ENCODE results near the gene RHOV. TPM values are rescaled to one million over a fixed set of nuclear protein-coding genes. Genes with fewer than 3 reads are reported as not detected.
A peak's percentile ranks its signal among the peaks of the same experiment; 100 is the strongest.

The RHOV gene
- total RNA-seq, 4 donors from 2014 or later = 0.39 to 0.60 TPM; not detected in 2

DNA sequence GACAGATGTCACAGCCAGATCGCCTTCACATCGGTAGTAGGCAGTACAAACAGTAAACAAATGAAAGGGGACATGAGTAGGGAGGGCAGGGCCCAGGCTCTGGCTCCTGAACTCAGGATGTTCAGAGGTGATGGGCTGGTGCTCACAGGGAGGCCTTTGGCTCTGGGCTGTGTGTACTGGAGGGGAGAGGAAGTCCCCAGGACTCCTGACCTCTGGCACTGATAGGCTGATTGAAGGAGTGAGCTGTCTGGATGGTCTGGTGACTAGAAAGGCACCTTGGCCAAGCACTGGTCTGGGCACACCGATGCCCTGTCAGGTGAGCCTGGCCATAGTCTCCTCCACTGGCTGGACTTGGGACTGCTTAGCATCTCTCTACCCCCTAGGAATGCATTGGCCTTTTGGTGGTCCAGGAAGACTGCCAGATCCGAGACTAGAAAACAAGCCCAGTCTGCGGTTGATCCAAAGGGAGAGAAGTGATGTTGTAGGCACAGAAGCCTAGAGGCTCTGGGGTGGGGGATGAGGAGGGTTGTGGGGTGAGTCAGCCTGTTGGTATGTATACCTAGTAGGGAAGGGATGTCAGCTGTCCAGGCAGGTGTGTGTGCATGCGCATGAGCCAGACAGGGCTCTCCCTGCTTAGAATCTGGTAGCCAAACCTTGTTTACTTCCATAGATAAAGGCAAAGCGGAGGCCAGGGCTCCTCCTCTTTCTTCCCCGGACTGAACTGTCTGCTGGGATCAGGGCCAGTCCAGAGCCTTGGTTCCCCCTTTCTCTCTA lies 28.3 kb downstream of the RHOV start:
- 82 to 88% methylated on average over 8 of the region's 8 CpGs for WGBS, 2 donors
- DNase-seq (ENCODE audit: low spot score in 2 of 2) = no peak
- H3K4me1 ChIP-seq = peaks cover 0 to 20% (median 11%) of the 10 kb centered on the region in 4 donors
- peaks cover 0 to 30% of the 10 kb centered on the region in 2 donors for H3K27me3 ChIP-seq
- H3K36me3 ChIP-seq = no peaks in the 10 kb centered on the region
- H3K9me3 ChIP-seq = no peaks in the 10 kb centered on the region
- TF ChIP-seq POLR2A (IDR thresholded peaks at IDR 0.05) = no peak
- TF ChIP-seq CTCF (IDR thresholded peaks at IDR 0.05) = no peak
- no peak for TF ChIP-seq EP300 (IDR thresholded peaks at IDR 0.05)
- peak overlapping the region in 1 of 4 donors; percentile 3 for H3K4me3 ChIP-seq
- peak overlapping the region in 1 of 4 donors; percentile 78 for H3K27ac ChIP-seq

DNA sequence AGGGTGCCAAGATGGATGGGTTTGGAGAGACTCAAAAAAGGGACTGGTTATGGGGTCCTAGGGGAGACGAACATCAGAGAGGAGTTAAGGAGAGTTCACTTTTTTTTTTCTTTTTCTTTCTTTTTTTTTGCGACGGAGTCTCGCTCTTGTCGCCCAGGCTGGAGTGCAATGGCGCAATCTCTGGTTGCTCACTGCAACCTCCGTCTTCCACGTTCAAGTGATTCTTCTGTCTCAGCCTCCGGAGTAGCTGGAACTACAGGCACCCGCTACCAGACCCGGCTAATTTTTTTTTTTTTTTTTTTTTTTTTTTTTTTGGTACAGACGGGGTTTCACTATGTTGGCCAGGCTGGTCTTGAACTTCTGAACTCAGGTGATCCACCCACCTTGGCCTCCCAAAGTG lies 29.0 kb downstream of the RHOV start:
- Histone ChIP-seq H3K4me1 (peaks cover 0 to 20% (median 11%) of the 10 kb centered on the region in 4 donors), H3K27ac (peak overlapping the region in 1 of 4 donors; percentile 78), H3K4me3 (peak overlapping the region in 3 of 4 donors; percentile 31 to 57 (median 55)), H3K9me3 (no peaks in the 10 kb centered on the region), H3K27me3 (peaks cover 0 to 30% of the 10 kb centered on the region in 2 donors), H3K36me3 (no peaks in the 10 kb centered on the region)
- 61% methylated on average over 12 of the region's 12 CpGs for WGBS, 2 donors
- no peak for DNase-seq (ENCODE audit: low spot score in 2 of 2)
- TF ChIP-seq EP300 (IDR thresholded peaks at IDR 0.05) (no peak), CTCF (IDR thresholded peaks at IDR 0.05) (no peak), POLR2A (IDR thresholded peaks at IDR 0.05) (no peak)

DNA sequence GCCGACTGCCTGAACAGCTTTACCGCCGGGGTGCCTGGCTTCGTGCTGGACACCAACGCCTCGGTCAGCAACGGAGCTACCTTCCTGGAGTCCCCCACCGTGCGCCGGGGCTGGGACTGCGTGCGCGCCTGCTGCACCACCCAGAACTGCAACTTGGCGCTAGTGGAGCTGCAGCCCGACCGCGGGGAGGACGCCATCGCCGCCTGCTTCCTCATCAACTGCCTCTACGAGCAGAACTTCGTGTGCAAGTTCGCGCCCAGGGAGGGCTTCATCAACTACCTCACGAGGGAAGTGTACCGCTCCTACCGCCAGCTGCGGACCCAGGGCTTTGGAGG lies 29.4 kb downstream of the RHOV start:
- peak overlapping the region; percentile 26 to 57 (median 43) for H3K4me3 ChIP-seq
- 1% methylated on average over 17 to 20 of the region's 28 CpGs for WGBS, 2 donors
- H3K9me3 ChIP-seq = no peaks in the 10 kb centered on the region
- peak overlapping the region in 1 of 4 donors; percentile 69 for H3K27ac ChIP-seq
- peaks cover 0 to 20% (median 11%) of the 10 kb centered on the region in 4 donors for H3K4me1 ChIP-seq
- TF ChIP-seq POLR2A (IDR thresholded peaks at IDR 0.05) (no peak), CTCF (IDR thresholded peaks at IDR 0.05) (no peak), EP300 (IDR thresholded peaks at IDR 0.05) (no peak)
- H3K27me3 ChIP-seq = peaks cover 0 to 30% of the 10 kb centered on the region in 2 donors
- H3K36me3 ChIP-seq = no peaks in the 10 kb centered on the region
- no peak for DNase-seq (ENCODE audit: low spot score in 2 of 2)

DNA sequence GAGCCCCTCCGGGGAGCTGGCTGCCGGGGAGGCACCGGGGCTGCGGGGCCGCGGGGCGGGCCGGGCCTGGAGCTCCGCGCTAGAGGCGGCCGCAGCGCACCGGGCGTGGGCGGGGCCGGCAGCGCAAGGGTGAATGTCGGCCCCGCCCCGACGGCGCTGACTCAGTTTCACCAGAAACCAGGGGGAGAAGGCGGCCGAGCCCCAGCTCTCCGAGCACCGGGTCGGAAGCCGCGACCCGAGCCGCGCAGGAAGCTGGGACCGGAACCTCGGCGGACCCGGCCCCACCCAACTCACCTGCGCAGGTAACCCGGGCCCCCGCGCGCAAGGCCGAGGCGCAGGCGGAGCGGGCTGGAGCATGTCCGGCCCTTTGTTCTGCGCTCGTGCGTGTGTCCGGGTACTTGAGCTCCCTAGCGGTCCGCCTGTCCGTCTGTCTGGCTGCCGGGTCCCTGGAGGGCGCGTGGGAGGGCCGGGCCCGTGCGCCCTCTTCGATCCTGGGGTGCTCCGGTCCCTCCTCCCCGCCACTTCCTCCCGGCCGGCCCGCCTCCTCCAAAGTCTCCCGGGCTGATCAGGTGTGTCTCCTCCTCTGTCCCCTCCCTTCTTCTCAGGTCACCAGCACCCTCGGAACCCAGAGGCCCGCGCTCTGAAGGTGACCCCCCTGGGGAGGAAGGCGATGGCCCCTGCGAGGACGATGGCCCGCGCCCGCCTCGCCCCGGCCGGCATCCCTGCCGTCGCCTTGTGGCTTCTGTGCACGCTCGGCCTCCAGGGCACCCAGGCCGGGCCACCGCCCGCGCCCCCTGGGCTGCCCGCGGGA lies 29.9 kb downstream of the RHOV start, which contains the start of gene SPINT1:
Gene SPINT1 (plus strand): TSS at position 164 of the 811 bp plus-strand sequence. CDS start 507 bp downstream, at position 671.
- 1% methylated on average over 19 to 25 of the region's 89 CpGs for WGBS, 2 donors
- Histone ChIP-seq H3K4me1 (peaks cover 0 to 20% (median 11%) of the 10 kb centered on the region in 4 donors), H3K27me3 (peaks cover 0 to 30% of the 10 kb centered on the region in 2 donors), H3K4me3 (peak within 1 kb of the TSS; percentile 26 to 57 (median 43)), H3K27ac (peak within 1 kb of the TSS in 1 of 4 donors; percentile 69), H3K9me3 (no peaks in the 10 kb centered on the region), H3K36me3 (no peaks in the 10 kb centered on the region)
- TF ChIP-seq POLR2A (IDR thresholded peaks at IDR 0.05) = no peak
- no peak for TF ChIP-seq EP300 (IDR thresholded peaks at IDR 0.05)
- no peak for TF ChIP-seq CTCF (IDR thresholded peaks at IDR 0.05)
- no peak for DNase-seq (ENCODE audit: low spot score in 2 of 2)

Data from tibial nerve (tissue), 4 donors.